Fibroblast of skin of back (primary cell): ENCODE data around the gene SMARCD3. TPM values are rescaled to one million over a fixed set of nuclear protein-coding genes. Genes with fewer than 3 reads are reported as not detected.

Experiments used
- DNase-seq: peaks from one replicate; pipeline ENCODE4 v3.0.0-alpha.2; 2013
- polyA plus RNA-seq, 2 experiments: library from polyadenylated mRNA; unstranded; fragments of 120-200 nt; gene quantifications; one replicate each; pipeline ENCODE4 v1.2.1, GENCODE V29; 2013; ENCODE audit not compliant: insufficient read length in 2 of 2

The SMARCD3 gene
- polyA plus RNA-seq (2013, experiment 1 of 2; ENCODE audit: insufficient read length), result 47.9 TPM
- polyA plus RNA-seq (2013, experiment 2 of 2; ENCODE audit: insufficient read length), result 61.3 TPM

DNA sequence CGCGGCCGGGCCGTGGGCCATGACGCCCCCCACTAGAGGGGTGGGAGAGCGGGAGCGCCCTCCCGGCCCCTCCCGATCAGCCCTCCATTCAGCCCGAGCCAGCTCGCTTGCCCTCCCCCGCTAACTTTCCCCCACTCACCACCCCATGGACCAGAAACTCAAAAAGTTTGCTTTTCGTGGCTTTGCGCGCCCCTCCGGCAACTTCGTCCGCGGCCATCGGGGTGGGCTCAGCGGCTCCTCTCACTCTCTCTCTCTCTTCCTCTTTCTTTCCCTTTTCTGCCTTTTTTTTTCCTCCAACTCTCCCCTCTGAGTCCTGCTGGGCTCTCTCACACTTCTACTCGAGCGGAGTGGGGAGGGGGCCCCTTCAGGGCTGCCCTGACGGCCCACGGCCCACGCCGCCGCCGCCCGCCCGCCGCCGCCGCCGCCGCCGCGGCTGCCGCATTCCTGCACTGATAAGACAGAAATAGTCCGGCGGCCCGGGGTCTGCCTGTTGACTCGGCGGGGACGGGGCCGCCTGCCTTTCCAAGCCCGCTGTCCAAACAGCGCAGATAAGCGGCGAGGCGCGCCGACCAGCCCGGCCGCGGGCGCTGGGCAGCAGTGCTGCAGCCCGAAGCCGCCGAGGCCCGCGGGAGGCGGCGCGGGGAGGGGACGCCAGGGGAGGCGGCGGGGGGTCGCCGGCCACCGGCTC is at the start of gene SMARCD3:
SMARCD3 (minus strand) TSS at position 349 of the 688 bp plus-strand sequence; CDS start at position 217, 132 bp downstream.
- peak; percentile 76 for DNase-seq

GRCh38 chr7:151296202-151296992 is 47.9 kb upstream of the SMARCD3 start:
- no peak for DNase-seq

GRCh38 chr7:151292850-151293249 is 44.4 kb upstream of the SMARCD3 start:
- no peak for DNase-seq

DNA sequence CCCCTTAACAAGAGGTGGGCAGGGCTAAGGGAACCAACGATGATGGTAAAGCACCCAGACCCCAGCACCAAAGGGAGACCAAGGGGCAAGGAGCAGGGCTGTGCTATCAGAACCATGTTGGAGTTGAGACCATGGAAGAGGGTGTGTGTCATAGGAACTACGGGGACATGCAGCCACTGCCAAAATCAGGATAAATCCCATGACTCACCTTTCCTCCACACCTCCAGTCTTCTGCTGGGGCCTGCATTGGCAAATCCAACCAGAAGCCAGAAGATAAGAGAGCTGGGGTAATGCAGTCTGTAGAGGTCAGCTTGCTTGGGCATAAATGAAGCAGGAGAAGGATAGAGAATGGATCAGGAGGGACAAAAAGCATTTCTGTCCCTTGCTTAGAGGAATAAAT is 42.7 kb upstream of the SMARCD3 start:
- no peak for DNase-seq

- DNase-seq, result no peak
These were observed 41.9 kb upstream of the SMARCD3 start for GRCh38 chr7:151290355-151290760.

- no peak for DNase-seq
These were observed 41.4 kb upstream of the SMARCD3 start for GRCh38 chr7:151289891-151290290.

- DNase-seq, result peak; percentile 18
These were observed 37.7 kb upstream of the SMARCD3 start for GRCh38 chr7:151286148-151286547.

DNA sequence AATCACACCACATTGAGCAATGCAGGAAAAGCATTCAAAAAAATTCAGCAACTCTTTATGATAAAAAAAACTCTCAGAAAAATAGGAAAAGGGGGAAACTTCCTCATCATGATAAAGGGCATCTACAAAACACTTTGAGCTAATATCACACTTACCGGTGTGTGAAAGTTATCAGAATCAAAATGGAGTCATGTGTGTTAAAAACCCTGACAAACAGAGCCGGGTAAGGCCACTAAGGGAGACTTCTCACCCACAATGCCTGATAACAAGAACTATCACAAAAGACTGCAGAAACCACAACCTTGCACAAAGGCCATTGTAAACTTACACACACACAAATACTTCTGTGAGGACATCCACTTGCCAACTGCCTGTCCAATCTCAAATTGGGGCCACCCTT is 34.8 kb upstream of the SMARCD3 start:
- DNase-seq, result no peak

GRCh38 chr7:151282111-151282510 is 33.6 kb upstream of the SMARCD3 start:
- DNase-seq, result no peak

DNA sequence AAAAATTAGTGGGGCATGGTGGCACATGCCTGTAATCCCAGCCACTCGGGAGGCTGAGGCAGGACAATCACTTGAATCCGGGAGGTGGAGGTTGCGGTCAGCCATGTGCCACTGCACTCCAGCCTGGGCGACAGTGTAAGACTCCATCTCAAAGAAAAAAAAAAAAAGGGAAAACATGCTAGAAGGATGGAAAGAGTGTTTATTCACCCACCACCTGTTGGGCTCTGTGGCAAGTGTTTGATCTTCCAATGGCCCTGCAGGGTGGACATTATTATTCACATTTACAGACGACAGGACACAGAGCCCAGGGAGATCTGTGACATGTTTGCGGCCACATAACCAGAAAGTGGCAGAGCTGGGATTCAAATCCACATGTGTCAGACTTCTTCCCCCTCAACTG is 33.2 kb upstream of the SMARCD3 start:
- DNase-seq, result no peak

GRCh38 chr7:151280388-151281019 is 32.0 kb upstream of the SMARCD3 start:
- DNase-seq, result no peak

- DNase-seq, result no peak
These were observed 31.4 kb upstream of the SMARCD3 start for GRCh38 chr7:151279868-151280267.

DNA sequence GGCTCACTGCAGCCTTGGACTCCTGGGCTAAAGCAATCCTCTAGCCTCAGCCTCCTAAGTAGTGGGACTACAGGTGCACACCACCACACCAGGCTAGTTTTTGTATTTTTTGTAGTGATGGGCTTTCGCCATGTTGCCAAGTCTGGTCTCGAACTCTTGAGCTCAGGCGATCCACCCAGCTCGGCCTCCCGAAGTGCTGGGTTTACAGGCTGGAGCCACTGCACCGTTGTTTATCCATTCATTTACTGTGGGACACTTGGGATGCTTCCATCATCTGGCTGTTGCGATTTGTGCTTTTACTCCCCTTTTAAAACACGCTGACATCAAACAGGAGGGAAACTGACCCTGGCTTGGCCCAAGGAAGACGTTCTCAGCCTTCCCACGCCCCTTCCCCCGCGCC is 30.5 kb upstream of the SMARCD3 start:
- DNase-seq, result no peak

DNA sequence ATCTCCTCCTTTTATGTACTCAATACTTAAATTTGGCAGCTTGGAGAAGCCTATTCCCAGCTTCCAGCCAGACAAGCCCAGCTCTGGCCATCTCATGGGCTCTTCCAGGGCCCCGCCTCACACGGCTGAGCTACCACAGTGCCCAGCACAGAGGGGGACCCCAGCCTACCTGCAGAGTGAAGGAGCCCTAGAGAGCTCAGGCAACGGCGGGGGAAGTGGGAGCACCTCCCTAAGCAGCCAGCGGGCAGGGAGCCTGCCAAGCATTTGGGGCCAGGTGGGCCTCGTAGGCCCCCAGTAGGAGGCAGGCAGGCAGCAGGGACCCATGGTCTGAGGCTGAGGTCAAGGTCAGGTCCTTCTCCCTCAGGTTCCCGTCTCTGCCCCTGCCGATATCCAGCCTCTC is 29.1 kb upstream of the SMARCD3 start:
- no peak for DNase-seq

DNA sequence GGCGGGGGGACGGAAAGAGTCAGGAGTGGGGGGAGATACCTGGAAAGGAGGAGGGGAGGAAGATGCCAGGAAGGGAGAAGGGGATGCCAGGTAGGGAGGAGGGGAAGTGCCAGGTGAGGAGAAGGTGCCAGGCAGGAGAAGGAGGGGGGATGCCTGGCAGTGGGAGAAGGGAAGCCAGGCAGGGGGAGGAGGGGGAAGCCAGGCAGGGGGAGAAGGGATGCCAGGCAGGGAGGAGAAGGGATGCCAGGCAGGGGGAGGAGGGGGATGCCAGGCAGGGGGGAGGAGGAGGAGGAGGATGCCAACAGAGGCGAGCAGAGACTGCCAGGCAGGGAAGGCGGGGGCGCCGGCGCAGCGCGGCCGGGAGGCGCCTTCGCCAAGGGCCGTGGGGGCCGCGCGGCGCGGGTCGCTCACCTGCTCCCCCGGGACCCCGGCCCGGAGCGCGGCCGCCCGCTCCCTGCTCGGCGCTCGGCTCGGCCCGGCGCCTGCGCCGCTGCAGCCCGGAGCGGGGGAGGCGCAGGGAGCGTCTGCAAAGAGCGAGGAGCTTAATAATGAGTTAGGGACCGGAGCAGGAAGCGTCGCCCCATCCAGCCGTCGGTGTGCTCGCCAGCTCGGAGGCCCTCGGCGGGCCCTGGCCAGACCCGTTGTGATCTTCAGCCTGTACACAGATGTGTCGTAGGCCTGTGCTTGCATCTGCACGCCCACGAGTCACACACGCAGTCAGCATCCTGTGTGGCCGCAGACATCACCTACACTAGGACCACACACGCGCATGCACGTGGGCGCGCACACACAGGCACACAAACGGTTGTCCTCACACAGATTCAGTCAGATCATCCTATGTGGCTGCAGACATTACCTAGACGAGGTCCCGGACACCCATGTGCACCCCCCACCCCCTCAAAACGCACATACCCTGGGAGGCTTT is 28.4 kb upstream of the SMARCD3 start:
- peak; percentile 69 for DNase-seq

GRCh38 chr7:151275813-151276577 is 27.5 kb upstream of the SMARCD3 start:
- no peak for DNase-seq

DNA sequence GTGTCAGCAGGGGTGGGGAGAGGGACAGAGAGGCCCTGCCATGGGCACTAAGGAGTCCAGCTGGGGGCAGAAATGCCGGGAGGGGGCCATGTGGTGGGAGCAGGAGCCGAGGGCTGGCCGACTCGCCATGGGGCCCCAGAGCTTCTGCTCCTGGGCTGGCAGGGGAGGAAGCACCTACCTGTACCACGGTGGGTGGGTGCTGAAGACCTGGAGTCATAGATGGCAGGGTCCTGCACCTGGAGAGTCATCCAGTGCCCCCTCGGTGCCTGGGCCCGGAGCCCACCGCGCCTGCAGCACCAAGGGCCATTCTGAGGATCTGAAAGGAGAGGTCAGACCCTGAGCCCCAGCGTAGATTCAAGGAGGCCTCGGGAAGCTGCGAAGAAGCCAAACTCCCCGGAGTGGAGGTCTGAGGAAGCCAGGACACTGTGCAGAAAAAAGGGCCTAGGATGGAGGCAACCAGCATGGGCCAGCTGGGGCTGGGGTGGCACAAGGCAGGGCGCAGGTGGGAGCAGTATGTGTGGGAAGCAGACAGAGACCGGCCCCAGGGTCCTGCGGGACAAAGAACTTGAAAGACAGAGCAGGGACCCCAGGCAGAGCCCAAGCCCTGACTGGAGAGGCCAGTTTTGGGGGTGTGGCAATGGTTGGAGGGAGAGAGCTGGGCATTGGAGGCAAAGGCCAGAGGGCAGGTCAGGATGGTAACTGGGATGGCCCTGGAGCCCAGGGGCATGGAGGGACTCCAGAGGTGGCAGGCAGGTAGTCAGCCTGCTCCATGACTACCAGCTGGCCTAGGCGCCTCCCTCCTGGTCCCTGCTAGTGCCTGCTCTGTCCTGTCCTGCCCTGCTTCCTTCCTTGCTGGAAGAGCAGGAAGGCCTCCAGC is 26.7 kb upstream of the SMARCD3 start:
- no peak for DNase-seq

DNA sequence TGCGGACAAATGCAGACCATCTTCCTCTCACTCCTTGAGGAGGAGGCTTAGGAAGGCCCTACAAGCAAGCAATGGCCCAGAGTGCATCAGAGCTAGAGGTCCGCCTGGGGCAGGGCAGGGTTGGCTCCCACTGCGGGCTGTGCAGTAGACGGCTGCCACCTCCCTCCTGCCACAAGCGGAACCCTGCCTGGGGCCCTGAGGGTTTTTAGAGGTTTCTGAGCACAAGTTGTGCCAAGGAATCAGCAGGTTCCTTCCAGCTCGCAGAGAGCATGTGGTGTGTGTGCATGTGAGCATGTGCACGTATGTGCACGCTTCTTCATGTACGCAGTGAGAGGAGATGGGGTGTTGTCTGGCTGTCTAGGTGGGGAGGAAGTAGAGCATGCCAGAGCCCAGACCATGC is 25.9 kb upstream of the SMARCD3 start:
- no peak for DNase-seq

DNA sequence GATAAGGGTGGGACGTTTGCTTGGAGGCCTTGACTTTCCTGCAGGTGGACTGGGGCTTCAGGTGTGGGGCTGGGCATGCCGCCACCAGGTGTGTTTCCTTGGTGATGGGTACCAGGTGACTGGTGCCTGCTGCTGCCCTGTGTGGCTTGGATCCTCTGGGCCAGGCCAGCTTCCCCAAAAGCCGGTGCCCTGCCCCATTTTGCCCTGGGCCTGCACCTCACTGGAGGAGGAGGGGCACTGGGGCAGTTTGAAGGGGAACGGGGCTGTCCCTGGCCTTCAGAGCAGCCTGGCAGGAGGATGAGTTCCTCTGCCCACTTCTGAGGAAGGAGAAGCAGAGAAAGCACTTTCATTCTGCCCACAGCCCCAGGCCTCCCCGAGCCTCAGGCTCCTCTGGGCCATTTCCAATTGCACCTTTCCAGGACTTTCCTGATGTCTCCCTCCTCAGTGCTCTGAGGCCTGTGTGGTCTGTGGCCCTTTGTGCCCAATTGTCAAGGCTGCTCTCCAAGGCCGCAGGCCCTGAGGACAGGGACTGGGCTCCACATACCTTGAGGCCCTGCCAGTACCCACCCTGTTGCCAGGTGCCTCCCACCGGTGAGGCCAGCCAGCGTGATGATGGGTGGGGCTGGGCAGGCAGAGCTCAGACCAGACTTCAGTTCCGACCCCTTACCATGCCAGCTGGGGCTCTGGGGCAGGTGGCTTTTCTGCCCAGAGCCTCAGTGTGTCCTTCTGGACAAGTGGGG is 25.3 kb upstream of the SMARCD3 start:
- DNase-seq, result no peak

- no peak for DNase-seq
These were observed 24.4 kb upstream of the SMARCD3 start for GRCh38 chr7:151272877-151273276.
